ENCODE results near the gene CDH3. TPM values are rescaled to one million over a fixed set of nuclear protein-coding genes. Genes with fewer than 3 reads are reported as not detected.
A peak's percentile ranks its signal among the peaks of the same experiment; 100 is the strongest.

Gene CDH3
- total and polyA plus RNA-seq, 2 of the 13 experiments (the other 11 are each of a cell fraction or from before 2014, with no cell fraction given) = 0.11 TPM; not detected in 1

DNA sequence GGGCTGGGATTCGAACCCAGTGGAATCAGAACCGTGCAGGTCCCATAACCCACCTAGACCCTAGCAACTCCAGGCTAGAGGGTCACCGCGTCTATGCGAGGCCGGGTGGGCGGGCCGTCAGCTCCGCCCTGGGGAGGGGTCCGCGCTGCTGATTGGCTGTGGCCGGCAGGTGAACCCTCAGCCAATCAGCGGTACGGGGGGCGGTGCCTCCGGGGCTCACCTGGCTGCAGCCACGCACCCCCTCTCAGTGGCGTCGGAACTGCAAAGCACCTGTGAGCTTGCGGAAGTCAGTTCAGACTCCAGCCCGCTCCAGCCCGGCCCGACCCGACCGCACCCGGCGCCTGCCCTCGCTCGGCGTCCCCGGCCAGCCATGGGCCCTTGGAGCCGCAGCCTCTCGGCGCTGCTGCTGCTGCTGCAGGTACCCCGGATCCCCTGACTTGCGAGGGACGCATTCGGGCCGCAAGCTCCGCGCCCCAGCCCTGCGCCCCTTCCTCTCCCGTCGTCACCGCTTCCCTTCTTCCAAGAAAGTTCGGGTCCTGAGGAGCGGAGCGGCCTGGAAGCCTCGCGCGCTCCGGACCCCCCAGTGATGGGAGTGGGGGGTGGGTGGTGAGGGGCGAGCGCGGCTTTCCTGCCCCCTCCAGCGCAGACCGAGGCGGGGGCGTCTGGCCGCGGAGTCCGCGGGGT lies 92.1 kb downstream of the CDH3 start, which contains the start of gene CDH1 (continued):
- TF ChIP-seq, protein P1, sequence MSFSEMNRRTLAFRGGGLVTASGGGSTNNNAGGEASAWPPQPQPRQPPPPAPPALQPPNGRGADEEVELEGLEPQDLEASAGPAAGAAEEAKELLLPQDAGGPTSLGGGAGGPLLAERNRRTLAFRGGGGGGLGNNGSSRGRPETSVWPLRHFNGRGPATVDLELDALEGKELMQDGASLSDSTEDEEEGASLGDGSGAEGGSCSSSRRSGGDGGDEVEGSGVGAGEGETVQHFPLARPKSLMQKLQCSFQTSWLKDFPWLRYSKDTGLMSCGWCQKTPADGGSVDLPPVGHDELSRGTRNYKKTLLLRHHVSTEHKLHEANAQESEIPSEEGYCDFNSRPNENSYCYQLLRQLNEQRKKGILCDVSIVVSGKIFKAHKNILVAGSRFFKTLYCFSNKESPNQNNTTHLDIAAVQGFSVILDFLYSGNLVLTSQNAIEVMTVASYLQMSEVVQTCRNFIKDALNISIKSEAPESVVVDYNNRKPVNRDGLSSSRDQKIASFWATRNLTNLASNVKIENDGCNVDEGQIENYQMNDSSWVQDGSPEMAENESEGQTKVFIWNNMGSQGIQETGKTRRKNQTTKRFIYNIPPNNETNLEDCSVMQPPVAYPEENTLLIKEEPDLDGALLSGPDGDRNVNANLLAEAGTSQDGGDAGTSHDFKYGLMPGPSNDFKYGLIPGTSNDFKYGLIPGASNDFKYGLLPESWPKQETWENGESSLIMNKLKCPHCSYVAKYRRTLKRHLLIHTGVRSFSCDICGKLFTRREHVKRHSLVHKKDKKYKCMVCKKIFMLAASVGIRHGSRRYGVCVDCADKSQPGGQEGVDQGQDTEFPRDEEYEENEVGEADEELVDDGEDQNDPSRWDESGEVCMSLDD (CRISPR knock-in tag; IDR thresholded peaks at IDR 0.05; ENCODE audit: borderline replicate concordance) = no peak
- TF ChIP-seq ZSCAN25 (CRISPR knock-in tag; IDR thresholded peaks at IDR 0.05) (0 out of 2 replicates have a peak, but pooled peaks have one; percentile 40), HMGA1 (CRISPR knock-in tag; conservative IDR thresholded peaks at IDR 0.05) (no peak), SMAD9 (CRISPR knock-in tag; IDR thresholded peaks at IDR 0.05) (no peak), SAP130 (CRISPR knock-in tag; IDR thresholded peaks at IDR 0.05; ENCODE audit: low read depth) (no peak; the same call in 1 of the 2 replicates), KAT8 (CRISPR knock-in tag; IDR thresholded peaks at IDR 0.05) (no peak), ESRRA (CRISPR knock-in tag; IDR thresholded peaks at IDR 0.05; ENCODE audit: low read depth) (no peak), ZSCAN20 (CRISPR knock-in tag; IDR thresholded peaks at IDR 0.05; ENCODE audit: borderline replicate concordance) (no peak), ZNF784 (CRISPR knock-in tag; IDR thresholded peaks at IDR 0.05; ENCODE audit: borderline replicate concordance) (no peak), NFE2 (CRISPR knock-in tag; IDR thresholded peaks at IDR 0.05) (no peak), ISL2 (CRISPR knock-in tag; IDR thresholded peaks at IDR 0.05) (no peak), ZNF646 (CRISPR knock-in tag; IDR thresholded peaks at IDR 0.05) (no peak)
- TF ChIP-seq, protein P2, sequence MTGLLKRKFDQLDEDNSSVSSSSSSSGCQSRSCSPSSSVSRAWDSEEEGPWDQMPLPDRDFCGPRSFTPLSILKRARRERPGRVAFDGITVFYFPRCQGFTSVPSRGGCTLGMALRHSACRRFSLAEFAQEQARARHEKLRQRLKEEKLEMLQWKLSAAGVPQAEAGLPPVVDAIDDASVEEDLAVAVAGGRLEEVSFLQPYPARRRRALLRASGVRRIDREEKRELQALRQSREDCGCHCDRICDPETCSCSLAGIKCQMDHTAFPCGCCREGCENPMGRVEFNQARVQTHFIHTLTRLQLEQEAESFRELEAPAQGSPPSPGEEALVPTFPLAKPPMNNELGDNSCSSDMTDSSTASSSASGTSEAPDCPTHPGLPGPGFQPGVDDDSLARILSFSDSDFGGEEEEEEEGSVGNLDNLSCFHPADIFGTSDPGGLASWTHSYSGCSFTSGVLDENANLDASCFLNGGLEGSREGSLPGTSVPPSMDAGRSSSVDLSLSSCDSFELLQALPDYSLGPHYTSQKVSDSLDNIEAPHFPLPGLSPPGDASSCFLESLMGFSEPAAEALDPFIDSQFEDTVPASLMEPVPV (CRISPR knock-in tag; IDR thresholded peaks at IDR 0.05) = no peak
- TF ChIP-seq, protein P3, sequence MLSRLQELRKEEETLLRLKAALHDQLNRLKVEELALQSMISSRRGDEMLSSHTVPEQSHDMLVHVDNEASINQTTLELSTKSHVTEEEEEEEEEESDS (CRISPR knock-in tag; IDR thresholded peaks at IDR 0.05; ENCODE audit: borderline replicate concordance) = no peak
- TF ChIP-seq, protein P4, sequence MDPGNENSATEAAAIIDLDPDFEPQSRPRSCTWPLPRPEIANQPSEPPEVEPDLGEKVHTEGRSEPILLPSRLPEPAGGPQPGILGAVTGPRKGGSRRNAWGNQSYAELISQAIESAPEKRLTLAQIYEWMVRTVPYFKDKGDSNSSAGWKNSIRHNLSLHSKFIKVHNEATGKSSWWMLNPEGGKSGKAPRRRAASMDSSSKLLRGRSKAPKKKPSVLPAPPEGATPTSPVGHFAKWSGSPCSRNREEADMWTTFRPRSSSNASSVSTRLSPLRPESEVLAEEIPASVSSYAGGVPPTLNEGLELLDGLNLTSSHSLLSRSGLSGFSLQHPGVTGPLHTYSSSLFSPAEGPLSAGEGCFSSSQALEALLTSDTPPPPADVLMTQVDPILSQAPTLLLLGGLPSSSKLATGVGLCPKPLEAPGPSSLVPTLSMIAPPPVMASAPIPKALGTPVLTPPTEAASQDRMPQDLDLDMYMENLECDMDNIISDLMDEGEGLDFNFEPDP (CRISPR knock-in tag; conservative IDR thresholded peaks at IDR 0.05) = no peak
